Prostate gland (tissue), 2 donors: ENCODE measurements around the gene SYT15B.
"Not testable (repeated sequence)": the region's sequence is repeated elsewhere in the genome, so short reads cannot be mapped to it uniquely, and the experiment has no call there.

Experiments used
- CTCF ChIP-seq, 4 experiments: fragments of 200-600 bp in 2 of 4; fragments of 450-650 bp in 2 of 4; sonication (generic) in 2 of 4; IDR thresholded peaks; 1 replicate in 3 of 4; 2 replicates in 1 of 4; pipeline ENCODE4 v1.5.1; 2016 to 2019; ENCODE audit warnings: antibody characterized with exemption in 4 of 4, mild to moderate bottlenecking in 2 of 4, moderate library complexity in 2 of 4
- POLR2A ChIP-seq: fragments of 450-650 bp; IDR thresholded peaks from one replicate; pipeline ENCODE4 v1.6.1; 2016; ENCODE audit warnings: antibody characterized with exemption, mild to moderate bottlenecking

DNA sequence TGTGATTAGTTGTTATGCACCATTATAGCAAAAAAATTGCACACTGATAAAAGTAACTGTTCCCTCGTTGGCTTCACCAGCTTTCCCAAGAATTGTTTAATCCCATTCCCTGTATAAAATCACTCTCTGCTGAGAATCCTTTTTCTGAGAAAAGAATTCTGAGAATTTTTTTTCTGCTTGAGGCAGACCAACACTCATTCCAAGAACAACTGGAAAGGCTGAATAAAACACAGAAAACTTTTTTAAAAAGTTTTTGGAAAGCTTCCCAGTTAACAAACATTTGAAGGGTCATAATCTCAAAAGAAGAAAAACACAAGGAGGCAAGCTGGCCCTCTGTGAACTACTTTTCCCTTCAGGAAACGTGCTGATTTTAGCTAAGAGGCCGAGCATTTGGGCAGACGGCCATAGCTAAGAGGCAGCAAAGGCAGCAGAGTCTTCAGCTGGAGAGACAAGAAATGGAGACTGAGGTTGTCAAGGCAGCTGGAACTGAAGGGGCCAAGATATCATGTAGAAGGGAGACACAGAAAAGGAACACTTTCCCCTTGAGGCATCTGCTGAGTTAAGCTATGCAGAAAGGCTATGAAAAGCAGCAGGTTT, 16.5 kb downstream of the SYT15B start:
- not testable (repeated sequence) for TF ChIP-seq POLR2A; CTCF (IDR thresholded peaks at IDR 0.05)
